H54 (cell line): ENCODE results near the gene MLYCD.

ENCODE experiments used
- DNase-seq: peaks from one replicate; pipeline ENCODE4 v3.0.0; 2011; ENCODE audit warnings: low spot score, mixed read lengths; ENCODE audit not compliant: insufficient read length
- FAIRE-seq: peaks from 3 replicates; lab custom pipeline; 2011; peaks lifted over from hg19 to GRCh38; lab: Jason Lieb, UNC
- POLR2A ChIP-seq: IDR thresholded peaks from 2 replicates; pipeline ENCODE4 v1.6.1; 2011; ENCODE audit warnings: low read depth, mild to moderate bottlenecking, low read length

Gene MLYCD

GRCh38 chr16:83965444-83966152, 66.7 kb downstream of the MLYCD start:
- FAIRE-seq (no peak), DNase-seq (no peak)
- TF ChIP-seq POLR2A, result no peak

GRCh38 chr16:83966153-83966696, 67.3 kb downstream of the MLYCD start:
- no peak for FAIRE-seq
- TF ChIP-seq POLR2A, result no peak
- no peak for DNase-seq

- TF ChIP-seq POLR2A, result no peak
- FAIRE-seq, result no peak
- no peak for DNase-seq
Observed at GRCh38 chr16:83967091-83967490, 68.2 kb downstream of the MLYCD start.

- DNase-seq (peak; percentile 90), FAIRE-seq (no peak)
- TF ChIP-seq POLR2A, result no peak
Observed at GRCh38 chr16:83967838-83968305, 69.0 kb downstream of the MLYCD start, which contains the start of gene NECAB2. TSS of gene NECAB2 (plus strand) at chr16:83968244. CDS start at chr16:83968649, 405 bp downstream.

- no peak for DNase-seq
- no peak for TF ChIP-seq POLR2A
- FAIRE-seq, result no peak
Observed at GRCh38 chr16:83968306-83968851, 69.5 kb downstream of the MLYCD start.

- no peak for TF ChIP-seq POLR2A
- no peak for FAIRE-seq
- DNase-seq, result no peak
Observed at GRCh38 chr16:83968891-83969649, 70.2 kb downstream of the MLYCD start.

- DNase-seq (no peak), FAIRE-seq (no peak)
- TF ChIP-seq POLR2A, result no peak
Observed at GRCh38 chr16:83969771-83970429, 71.0 kb downstream of the MLYCD start.

GRCh38 chr16:83970430-83970815, 71.5 kb downstream of the MLYCD start:
- DNase-seq (no peak), FAIRE-seq (no peak)
- TF ChIP-seq POLR2A, result no peak

- FAIRE-seq, result no peak
- no peak for DNase-seq
- no peak for TF ChIP-seq POLR2A
Observed at GRCh38 chr16:83971165-83972130, 72.5 kb downstream of the MLYCD start.

- FAIRE-seq (no peak), DNase-seq (no peak)
- no peak for TF ChIP-seq POLR2A
Observed at GRCh38 chr16:83972256-83973008, 73.5 kb downstream of the MLYCD start.

GRCh38 chr16:83973077-83973476, 74.2 kb downstream of the MLYCD start:
- no peak for TF ChIP-seq POLR2A
- no peak for FAIRE-seq
- DNase-seq, result no peak
